ENCODE data around the gene ANKRD23.
A peak's percentile ranks its signal among the peaks of the same experiment; 100 is the strongest.
"Not testable (repeated sequence)": the region's sequence is repeated elsewhere in the genome, so short reads cannot be mapped to it uniquely, and the experiment has no call there.

Gene ANKRD23

GRCh38 chr2:96809951-96810782, 33.7 kb downstream of the ANKRD23 start:
- Mint-ChIP-seq H3K4me1 (peaks cover 44% of the 10 kb centered on the region), H3K9me3 (no peaks in the 10 kb centered on the region), H3K27ac (peak overlapping the region; percentile 58), H3K36me3 (peaks cover 20% of the 10 kb centered on the region), H3K4me3 (no peak overlapping the region)
- no peak for ATAC-seq
- no peak for DNase-seq (ENCODE audit: low spot score in 2 of 2)

GRCh38 chr2:96809216-96809882, 34.5 kb downstream of the ANKRD23 start:
- H3K9me3 Mint-ChIP-seq, result no peaks in the 10 kb centered on the region
- H3K36me3 Mint-ChIP-seq, result peaks cover 20% of the 10 kb centered on the region
- H3K27ac Mint-ChIP-seq, result no peak overlapping the region
- no peak overlapping the region for H3K4me3 Mint-ChIP-seq
- DNase-seq (ENCODE audit: low spot score in 2 of 2), result no peak
- no peak for ATAC-seq
- peaks cover 40% of the 10 kb centered on the region for H3K4me1 Mint-ChIP-seq

- DNase-seq (ENCODE audit: low spot score in 2 of 2) (no peak), ATAC-seq (no peak)
- Mint-ChIP-seq H3K4me1 (peaks cover 40% of the 10 kb centered on the region), H3K9me3 (no peaks in the 10 kb centered on the region), H3K4me3 (no peak overlapping the region), H3K27ac (no peak overlapping the region), H3K36me3 (peaks cover 20% of the 10 kb centered on the region)
Observed at GRCh38 chr2:96808176-96808837, 35.5 kb downstream of the ANKRD23 start.

GRCh38 chr2:96807127-96807471, 36.7 kb downstream of the ANKRD23 start:
- DNase-seq (ENCODE audit: low spot score in 2 of 2), result no peak
- peaks cover 16% of the 10 kb centered on the region for H3K36me3 Mint-ChIP-seq
- H3K4me3 Mint-ChIP-seq, result peak overlapping the region; percentile 62
- H3K27ac Mint-ChIP-seq, result peak overlapping the region; percentile 93
- H3K4me1 Mint-ChIP-seq, result peaks cover 30% of the 10 kb centered on the region
- ATAC-seq, result no peak
- no peaks in the 10 kb centered on the region for H3K9me3 Mint-ChIP-seq

GRCh38 chr2:96806468-96807126, 37.2 kb downstream of the ANKRD23 start:
- peak overlapping the region; percentile 62 for H3K4me3 Mint-ChIP-seq
- peaks cover 16% of the 10 kb centered on the region for H3K36me3 Mint-ChIP-seq
- H3K27ac Mint-ChIP-seq, result peak overlapping the region; percentile 93
- peaks cover 27% of the 10 kb centered on the region for H3K4me1 Mint-ChIP-seq
- ATAC-seq (peak; percentile 72), DNase-seq (ENCODE audit: low spot score in 2 of 2) (no peak)
- H3K9me3 Mint-ChIP-seq, result no peaks in the 10 kb centered on the region

- H3K27ac Mint-ChIP-seq, result peak overlapping the region; percentile 93
- not testable (repeated sequence) for ATAC-seq; DNase-seq (ENCODE audit: low spot score in 2 of 2); H3K9me3 Mint-ChIP-seq
- H3K4me3 Mint-ChIP-seq, result peak overlapping the region; percentile 62
- H3K36me3 Mint-ChIP-seq, result peaks cover 16% of the 10 kb centered on the region
- H3K4me1 Mint-ChIP-seq, result peaks cover 22% of the 10 kb centered on the region
Observed at GRCh38 chr2:96805946-96806345, 37.9 kb downstream of the ANKRD23 start.

- ATAC-seq, result no peak
- Mint-ChIP-seq H3K36me3 (peaks cover 16% of the 10 kb centered on the region), H3K4me3 (no peak overlapping the region), H3K4me1 (peaks cover 21% of the 10 kb centered on the region), H3K9me3 (no peaks in the 10 kb centered on the region), H3K27ac (no peak overlapping the region)
- DNase-seq (ENCODE audit: low spot score in 2 of 2), result no peak
Observed at GRCh38 chr2:96804986-96805385, 38.8 kb downstream of the ANKRD23 start.

GRCh38 chr2:96802721-96803120, 41.1 kb downstream of the ANKRD23 start:
- Mint-ChIP-seq H3K4me3 (no peak overlapping the region), H3K36me3 (peaks cover 22% of the 10 kb centered on the region), H3K27ac (no peak overlapping the region), H3K9me3 (no peaks in the 10 kb centered on the region), H3K4me1 (peaks cover 15% of the 10 kb centered on the region)
- no peak for ATAC-seq
- no peak for DNase-seq (ENCODE audit: low spot score in 2 of 2)

GRCh38 chr2:96801786-96802595, 41.8 kb downstream of the ANKRD23 start:
- Mint-ChIP-seq H3K36me3 (peaks cover 22% of the 10 kb centered on the region), H3K4me3 (no peak overlapping the region), H3K27ac (no peak overlapping the region), H3K4me1 (peaks cover 10% of the 10 kb centered on the region), H3K9me3 (no peaks in the 10 kb centered on the region)
- ATAC-seq (peak; percentile 78), DNase-seq (ENCODE audit: low spot score in 2 of 2) (peak; percentile 31 to 64)

GRCh38 chr2:96801005-96801785, 42.6 kb downstream of the ANKRD23 start:
- peak; percentile 65 to 86 for DNase-seq (ENCODE audit: low spot score in 2 of 2)
- H3K9me3 Mint-ChIP-seq, result no peaks in the 10 kb centered on the region
- peaks cover 3% of the 10 kb centered on the region for H3K4me1 Mint-ChIP-seq
- H3K27ac Mint-ChIP-seq, result no peak overlapping the region
- peaks cover 17% of the 10 kb centered on the region for H3K36me3 Mint-ChIP-seq
- peak; percentile 89 for ATAC-seq
- H3K4me3 Mint-ChIP-seq, result no peak overlapping the region

GRCh38 chr2:96800061-96801004, 43.5 kb downstream of the ANKRD23 start:
- ATAC-seq (peak; percentile 12), DNase-seq (ENCODE audit: low spot score in 2 of 2) (peak in 1 of 2 donors; percentile 60)
- no peak overlapping the region for H3K4me3 Mint-ChIP-seq
- peaks cover 14% of the 10 kb centered on the region for H3K36me3 Mint-ChIP-seq
- H3K27ac Mint-ChIP-seq, result no peak overlapping the region
- H3K9me3 Mint-ChIP-seq, result no peaks in the 10 kb centered on the region
- H3K4me1 Mint-ChIP-seq, result no peaks in the 10 kb centered on the region

- ATAC-seq, result no peak
- Mint-ChIP-seq H3K27ac (peak overlapping the region; percentile 43), H3K4me1 (no peaks in the 10 kb centered on the region), H3K4me3 (no peak overlapping the region), H3K36me3 (peaks cover 14% of the 10 kb centered on the region), H3K9me3 (no peaks in the 10 kb centered on the region)
- DNase-seq (ENCODE audit: low spot score in 2 of 2), result no peak
Observed at GRCh38 chr2:96799623-96799935, 44.2 kb downstream of the ANKRD23 start.
